HG03342 (cell line): ENCODE results near the gene KCTD13.
A peak's percentile ranks its signal among the peaks of the same experiment; 100 is the strongest.
"Not testable (repeated sequence)": the region's sequence is repeated elsewhere in the genome, so short reads cannot be mapped to it uniquely, and the experiment has no call there.

Experiments used
- ATAC-seq: cut with Tn5 transposase; IDR thresholded peaks from one replicate; pipeline ENCODE4 v1.9.1; 2021; ENCODE audit warnings: mild to moderate bottlenecking, moderate library complexity; ENCODE audit not compliant: unreplicated experiment

The KCTD13 gene

DNA sequence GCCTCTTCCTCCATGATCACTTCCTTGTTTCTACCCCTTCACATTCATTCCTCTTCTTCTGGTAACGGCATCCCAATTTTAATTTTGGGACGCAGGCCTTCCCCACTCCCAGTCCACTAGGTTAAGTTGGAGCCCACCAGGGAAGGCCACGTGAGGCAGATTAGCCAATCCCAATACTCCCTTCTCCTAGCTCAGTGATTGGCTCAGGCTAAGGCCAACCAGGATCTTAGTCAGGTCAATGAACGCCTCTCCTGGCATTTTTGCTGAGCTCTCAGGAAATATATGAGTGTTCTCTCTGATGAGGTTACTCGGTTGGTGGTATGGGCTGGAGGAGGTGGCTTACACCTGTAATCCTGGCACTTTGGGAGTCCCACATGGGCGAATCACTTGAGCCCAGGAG, 42.0 kb downstream of the KCTD13 start:
- no peak for ATAC-seq

DNA sequence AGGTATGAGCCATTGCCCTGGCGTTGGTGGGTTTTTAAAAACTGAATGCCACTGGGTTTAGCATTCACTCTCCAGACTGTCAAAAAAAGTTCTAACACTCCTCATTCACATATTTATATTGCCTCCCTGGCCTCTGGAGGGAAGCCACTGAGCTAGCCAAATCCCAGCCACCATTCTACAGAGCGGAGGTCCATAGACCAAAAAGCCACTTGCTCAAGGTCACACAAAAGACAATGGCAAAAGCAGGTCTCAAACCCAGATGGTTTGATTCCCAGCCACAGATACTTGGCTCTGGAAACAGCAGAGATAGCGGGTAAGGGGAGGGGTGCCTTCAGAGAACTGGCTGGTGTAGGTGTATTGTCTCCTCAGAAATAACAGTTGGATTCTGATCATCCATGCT, 45.0 kb downstream of the KCTD13 start:
- ATAC-seq = no peak

DNA sequence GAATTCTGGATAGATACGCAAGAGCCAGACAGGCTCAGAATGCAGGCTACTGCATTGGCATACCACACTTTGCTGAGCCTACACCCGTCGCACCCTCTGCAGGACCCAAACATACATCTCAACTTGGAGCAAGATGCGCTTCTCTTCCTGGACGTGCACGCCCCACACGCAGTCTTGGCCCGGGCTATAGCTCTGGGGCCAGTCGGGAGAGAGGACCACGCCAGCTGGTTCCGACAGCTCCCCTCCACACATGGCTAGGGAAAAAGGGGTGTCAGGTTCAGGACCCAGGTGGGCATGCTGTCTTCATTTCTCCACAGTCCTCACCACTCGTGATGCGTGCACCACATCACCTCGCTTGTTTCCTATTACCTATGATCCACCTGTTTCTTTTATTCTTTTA, 47.9 kb downstream of the KCTD13 start:
- no peak for ATAC-seq

DNA sequence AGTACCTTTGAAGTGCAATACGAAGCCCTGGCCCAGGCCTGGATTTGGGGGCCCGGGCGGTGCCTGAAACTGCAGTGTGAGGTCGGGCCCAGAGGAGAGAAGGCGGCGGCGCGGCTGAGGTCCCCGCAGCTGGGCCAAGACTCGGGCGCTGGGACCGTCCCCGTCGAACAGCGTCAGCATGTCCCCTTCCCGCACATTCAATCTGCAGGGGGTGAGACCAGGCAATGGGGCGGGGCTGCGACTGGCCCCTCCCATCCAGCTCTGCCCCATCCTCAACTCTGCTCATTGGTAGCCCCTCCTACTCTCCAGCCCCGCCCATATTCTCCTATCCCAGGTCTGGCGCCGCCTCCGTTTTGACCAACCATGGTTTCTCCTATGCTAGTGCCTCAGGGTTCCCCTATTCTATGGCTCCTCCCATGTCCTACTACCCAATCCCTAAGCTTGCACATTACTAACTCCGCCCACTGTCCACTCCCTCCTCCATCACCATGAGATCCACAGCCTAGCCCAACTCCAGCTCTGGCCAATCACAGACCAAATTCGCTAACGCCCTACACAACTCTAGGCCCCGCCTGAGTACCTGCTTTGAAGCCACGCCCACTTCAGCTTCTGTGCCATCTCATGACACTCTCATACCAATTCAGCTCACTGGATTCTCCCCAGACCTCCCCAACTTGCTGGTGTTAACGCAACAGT, 48.6 kb downstream of the KCTD13 start:
- ATAC-seq = no peak

DNA sequence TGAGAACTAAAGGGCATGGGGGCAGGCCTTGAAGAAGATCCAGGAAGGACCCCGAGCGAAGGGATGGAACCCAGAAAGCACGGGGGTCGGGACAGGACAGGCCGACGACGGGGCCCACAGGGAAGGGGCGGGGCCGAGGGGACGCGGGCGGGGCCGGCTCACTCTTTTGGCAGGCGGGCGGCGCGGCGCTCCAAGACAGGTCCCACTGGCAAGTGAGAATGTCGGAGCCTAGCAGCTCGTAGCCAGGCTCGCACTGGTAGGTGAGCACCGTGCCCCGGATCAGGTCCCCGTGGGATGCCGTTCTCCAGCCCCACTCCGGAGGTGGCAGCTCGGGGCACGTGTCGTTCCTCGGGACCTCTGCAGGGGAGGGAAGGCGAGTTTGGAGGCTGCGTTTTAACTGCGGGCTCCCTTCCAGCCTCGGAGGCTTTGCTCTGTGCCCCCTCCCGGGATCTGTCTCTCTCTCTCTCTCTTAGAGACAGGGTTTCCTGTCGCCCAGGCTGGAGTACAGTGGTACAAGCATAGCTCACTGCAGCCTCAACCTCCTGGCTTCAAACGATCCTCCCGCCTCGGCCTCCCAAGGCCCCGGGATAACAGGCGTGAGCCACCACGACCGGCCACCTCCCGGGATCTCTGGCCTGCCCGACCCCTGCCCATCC, 49.3 kb downstream of the KCTD13 start:
- ATAC-seq = no peak

DNA sequence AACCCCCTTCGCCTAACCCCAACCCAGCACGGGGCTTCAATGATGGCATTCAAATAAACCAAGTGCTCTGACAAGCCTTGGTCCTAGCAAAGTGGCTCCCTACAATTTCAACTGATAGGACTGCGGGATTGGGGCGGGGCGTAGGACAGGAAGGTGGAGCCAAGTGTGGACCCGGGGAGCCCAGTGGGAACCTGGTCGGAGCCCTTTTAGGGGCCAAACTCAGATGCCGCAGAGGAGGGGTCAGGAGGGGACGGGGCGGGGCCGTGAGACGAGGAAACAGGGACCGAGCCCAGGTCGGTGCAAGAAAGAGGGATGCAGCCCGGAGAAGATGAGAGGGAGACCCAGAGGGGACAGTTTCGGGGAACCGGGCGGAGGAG, 49.8 kb downstream of the KCTD13 start:
- no peak for ATAC-seq

DNA sequence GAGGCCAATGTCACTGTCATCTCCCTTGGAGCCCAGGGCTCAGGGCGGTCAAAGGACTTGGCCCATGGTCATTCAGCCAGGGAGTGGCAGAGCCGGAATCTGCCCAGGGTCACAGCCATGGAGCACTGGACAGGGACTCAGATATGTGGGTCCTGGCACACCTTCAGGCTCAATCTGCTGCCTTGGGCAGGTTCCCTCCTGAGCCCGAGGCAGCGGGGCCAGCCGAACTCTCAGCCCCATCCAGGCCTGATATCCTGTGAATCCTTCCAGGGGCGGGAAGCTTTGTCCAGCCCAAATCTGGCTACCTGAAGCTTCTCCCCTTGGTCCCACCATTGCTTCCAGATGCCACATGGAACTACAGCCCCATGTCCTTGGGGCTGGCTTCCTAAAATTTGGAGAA, 50.8 kb downstream of the KCTD13 start:
- no peak for ATAC-seq

DNA sequence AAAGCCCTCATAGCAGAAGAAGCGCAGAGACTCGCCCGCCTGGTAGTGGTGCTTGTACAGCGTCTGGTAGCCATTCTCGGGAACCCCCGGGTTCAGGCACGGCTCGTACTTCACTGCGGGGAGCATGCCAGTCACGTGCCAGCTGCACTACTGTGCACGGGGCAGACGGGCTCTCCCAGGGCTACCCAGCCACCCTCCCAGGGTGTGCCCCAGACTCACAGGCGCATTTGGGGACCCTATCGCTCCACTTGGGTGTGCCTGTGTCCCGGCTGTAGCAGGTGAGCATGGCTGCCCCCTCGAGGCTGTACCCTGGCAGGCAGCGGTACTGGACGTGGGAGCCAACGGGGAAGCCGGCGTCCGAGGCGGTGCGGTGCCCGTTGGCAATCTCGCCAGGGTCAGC, 52.7 kb downstream of the KCTD13 start:
- no peak for ATAC-seq

DNA sequence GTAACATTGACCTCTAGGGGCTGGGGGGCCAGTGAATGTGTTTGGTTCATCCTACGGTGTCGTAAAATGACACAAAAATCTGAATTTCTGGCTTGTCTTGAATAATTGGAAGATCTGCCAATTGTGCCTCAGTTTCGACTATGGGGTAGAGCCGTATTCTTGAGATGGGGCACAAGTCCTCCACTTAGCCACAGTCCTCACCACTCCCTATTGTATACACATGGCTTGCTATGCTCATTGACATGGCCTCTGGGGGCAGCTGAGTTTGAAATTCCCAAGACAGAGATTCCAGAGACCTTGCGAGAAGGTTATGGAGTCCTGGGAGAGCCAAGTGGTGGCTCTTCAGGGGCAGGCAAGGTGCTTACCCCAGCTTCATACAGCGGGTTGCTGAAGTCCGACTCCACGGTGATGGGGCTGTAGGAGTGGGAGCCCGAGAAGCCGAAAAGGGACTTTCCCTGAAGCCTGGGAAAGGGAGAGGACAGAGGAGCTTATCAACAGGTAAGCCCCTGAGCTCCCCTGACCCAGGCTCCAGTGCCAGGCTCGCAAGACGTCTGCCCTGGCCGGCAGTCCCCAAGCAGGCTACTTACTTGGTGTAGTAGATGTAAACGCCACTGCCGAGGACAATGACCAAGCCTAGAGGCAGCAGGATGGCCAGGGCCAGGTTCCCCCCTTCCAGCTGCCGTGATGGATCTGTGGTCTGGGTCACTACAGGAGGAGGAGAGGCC, 54.0 kb downstream of the KCTD13 start:
- ATAC-seq = no peak

DNA sequence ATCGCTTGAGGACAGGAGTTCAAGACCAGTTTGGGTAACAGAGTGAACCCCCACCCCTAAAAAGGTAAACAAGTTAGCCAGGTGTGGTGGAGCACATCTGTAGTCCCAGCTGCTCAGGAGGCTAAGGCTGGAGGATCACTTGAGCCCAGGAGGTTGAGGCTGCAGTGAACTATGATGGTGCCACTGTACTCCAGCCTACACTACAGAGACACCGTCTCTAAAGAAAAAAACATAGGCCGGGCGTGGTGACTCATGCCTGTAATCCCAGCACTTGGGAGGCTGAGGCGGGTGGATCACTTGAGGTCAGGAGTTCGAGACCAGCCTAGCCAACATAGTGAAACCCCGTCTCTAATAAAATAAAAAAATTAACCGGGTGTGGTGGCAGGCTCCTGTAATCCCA, 57.0 kb downstream of the KCTD13 start:
- ATAC-seq = not testable (repeated sequence)

DNA sequence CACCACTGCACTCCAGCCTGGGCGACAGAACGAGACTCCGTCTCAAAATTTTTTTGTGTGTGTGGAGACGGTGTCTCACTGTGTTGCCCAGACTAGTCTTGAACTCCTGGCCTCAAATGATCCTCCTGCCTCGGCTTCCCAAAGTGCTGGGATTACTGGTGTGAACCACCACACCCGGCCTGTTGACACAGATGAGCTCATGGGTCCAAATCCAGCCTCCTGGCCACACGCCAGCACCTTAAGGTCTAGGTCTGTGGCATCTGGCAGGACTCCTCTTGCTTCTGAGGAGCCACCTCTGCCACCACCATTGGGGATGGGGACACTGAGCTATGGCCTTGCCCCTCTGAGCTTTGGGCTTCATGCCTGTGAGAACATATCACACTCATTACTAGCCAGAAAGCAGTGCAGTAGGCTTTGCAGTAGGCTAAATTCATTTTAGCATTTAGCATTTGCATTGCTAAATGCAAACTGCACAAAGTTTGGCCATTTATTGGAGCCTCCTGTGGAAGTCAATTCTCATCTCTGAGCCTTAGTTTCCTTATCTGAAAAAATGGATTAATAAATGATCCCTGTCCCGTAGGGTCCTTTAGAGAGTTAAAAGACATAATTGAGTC, 57.5 kb downstream of the KCTD13 start:
- ATAC-seq = no peak

DNA sequence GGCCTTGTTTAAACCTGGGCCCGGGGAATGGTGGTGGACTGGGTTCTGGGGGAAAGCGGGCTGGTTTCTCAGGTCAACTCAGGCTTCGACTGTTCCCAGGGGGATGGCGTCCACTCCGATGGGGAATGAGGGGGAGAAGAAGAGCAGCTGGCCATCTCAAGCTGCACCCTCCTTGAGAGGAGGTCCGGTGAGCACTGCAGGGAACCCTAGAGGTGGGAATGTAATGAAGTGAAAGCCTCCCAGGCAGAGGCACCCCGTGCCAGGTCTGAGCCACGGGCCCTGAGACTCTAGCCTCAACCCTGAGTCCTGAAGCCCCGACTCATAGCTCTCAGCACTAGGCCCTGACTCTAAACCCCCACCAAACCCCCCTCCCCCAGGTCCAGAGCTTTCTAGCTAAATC, 61.8 kb downstream of the KCTD13 start:
- ATAC-seq = no peak

DNA sequence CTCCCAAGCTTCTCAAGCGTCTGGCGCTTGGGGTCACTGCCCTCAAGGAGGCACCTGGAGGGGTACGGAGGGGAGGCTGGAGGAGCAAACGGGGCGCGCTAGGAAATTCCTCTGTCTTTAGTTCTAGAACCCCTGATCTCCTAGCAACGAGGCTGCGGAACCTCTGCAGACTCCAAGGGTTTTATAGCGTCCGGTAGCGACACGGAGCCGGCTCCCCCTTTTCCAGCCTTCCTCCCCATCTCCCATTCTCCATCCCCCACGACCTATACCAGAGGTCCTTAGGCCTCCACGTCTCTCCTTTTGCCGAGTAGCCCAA, 62.4 kb downstream of the KCTD13 start:
- ATAC-seq = no peak

DNA sequence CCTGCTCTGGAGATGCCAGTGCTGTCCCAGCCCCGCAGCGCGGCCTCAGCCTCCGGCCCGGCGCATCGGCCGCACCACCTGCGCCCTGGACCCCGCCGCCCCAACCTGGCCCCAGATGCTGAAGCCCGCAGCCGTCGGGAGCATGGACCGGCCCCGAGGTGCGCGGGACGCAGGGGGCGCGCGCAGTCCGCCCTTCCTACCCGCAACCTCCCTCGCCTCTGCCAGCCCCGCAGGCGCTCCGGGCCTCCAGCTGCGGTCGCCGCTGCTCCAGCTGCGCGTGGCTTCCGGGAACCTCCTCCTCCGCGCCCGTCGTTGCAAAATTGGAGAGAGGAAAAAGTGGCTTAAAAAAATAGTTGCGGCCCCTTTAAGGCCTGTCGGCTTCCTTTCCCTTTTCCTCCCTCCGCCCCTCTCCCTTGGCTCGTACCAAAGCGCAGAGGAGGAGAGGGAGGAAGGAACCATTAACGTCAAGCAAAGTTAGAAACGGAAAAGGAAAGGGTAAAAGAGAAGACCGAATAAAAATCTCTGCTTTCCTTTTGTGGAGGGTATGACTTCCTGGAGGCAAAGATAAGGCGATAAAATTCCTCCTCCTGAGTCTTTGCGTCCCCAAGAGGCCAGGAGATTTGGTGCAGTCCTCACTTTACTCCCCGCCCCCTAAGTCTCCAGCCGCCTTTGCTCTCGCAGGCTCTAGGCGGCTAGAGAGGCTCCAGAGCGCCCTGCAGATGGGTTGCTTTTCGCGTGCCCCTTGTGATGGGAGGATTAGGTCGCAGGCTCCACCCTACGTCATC, 63.0 kb downstream of the KCTD13 start, which contains the start of gene CDIPT:
CDIPT (minus strand) TSS at position 343 of the 785 bp plus-strand sequence. CDS start 369 bp downstream, outside the sequence.
- peak; percentile 92 for ATAC-seq

DNA sequence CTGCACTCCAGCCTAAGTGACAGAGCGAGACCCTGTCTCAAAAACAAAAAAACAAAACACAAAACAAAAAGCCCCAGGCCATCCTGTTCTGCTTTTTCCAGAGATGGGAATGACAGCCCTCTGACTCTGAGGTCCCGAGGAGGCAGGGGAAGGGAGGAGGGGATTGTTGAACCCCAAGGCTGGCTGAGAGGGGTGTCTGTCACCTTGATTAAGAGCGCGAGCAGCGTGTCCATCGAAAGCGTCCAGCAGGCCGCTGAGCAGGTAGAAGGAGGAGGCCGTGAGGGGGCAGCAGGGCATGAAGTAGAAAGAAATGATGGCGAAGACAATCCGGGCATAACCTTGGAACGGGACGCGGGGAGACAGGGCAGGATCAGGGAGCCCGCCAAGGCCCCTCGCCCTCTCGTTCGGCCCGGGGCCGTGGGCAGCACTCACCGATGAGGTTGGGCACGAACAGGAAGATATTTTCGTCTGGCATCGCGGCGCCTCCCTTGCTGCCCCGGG, 63.6 kb downstream of the KCTD13 start:
- no peak for ATAC-seq

DNA sequence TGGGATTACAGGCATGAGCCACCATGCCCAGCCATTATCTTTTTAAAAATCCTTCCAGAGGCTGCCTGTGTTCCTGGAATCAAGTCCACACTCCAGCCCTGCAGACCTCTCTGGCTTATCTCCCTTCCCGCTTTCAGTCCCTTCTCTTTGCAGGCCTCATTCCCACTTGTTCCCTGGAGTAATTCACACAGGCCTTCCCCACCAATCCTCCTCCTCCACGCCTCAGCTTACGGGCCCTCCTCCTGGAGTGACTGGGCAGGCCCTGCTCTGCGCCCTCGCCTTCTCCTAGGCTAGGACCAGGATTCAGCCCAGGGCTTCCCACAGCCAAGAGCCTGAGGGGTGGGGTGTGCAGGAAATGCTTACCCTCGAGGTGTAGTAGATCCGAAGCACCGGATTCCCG, 65.8 kb downstream of the KCTD13 start:
- ATAC-seq = no peak

DNA sequence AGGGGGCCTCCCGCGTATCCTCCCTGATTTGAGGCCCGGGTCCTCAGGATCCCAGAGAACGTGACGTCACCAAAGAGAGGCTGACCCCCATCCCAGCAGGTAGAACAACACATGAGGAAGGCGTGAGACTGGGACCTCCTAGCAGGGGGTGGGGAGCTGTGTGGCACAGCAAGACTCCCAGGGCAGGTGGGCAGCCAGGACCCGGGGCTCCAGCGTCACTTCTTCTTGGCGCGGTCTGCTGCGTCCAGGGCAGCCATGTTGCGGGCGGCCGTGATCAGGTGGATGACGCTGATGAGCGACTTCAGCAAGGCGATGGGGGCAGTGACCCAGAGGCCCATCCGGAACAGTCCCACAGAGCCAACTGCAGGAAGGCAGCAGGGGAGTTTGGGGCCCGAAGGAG, 67.1 kb downstream of the KCTD13 start:
- no peak for ATAC-seq

DNA sequence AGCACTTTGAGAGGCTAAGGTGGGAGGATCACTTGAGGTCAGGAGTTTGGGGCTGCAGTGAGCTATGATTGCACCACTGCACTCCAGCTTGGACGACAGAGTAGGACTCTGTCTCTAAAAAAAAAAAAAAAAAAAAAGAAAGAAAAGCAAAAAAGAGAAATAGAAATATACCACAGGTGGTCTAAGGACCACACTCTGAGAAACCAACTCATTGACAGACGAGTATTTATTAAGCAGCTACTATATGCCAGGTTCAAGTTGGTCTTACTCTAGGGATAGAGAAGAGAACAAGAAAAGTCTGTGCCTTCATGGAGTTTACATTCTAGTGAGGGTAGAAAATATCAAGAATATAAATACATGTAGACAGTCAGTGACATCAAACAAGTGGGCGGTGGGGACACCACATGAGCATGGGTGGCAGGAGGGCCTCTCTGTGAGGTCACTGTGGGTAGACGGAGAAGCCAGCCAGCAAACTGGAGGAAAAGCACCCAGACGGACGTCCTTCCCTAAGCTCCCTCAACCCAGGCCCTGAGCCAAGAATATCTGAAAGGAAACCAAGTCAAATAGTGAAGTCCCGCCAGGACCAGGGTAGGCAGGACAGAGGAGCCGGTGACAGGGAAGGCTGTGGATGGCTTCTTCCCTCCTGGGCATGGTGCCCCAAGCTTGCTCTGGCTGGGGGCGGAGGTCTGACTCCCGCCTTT, 67.7 kb downstream of the KCTD13 start:
- ATAC-seq = no peak

DNA sequence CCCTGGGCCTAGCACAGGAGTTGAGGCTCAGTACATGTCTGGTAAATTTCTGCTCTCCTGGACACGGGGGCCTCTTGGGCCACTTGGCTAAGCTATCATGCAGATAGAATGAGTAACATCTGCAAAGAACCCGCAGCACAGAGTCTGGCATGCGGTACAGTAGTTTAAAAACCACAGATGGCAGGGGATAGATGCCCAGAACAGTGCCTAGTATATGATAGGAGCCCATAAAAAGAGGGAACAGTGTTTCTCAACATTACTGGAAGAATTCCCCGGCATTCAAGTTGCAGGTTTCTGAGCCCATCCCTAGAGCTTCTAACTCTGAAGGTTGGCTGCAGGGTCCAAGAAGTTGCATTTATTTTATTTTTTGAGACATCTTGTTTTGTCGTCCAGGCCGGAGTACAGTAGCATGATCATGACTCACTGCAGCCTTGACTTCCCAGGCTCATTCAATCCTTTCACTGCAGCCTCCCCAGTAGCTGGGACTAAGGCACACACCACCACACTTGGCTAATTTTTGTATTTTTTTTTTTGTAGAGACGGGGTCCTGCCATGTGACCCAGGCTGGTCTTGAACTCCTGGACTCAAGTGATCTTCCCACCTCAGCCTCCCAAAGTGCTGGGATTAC, 68.8 kb downstream of the KCTD13 start:
- no peak for ATAC-seq
